OCI-LY1 (cell line): ENCODE results near the gene GDPD3.

Experiments used
- H2AFZ ChIP-seq: fragments of 200-600 bp; sonication (generic), shearing (Covaris generic); 2 replicates; pipeline ENCODE4 v1.6.0; 2014; ENCODE audit warnings: antibody characterized with exemption, mild to moderate bottlenecking, low read length
- H3F3A ChIP-seq: fragments of 200-600 bp; sonication (generic), shearing (Covaris generic); 2 replicates; pipeline ENCODE4 v1.6.0; 2014; ENCODE audit warnings: mild to moderate bottlenecking, antibody characterized with exemption, low read length, moderate library complexity; ENCODE audit not compliant: insufficient read depth
- H3K27ac ChIP-seq: fragments of 200-600 bp; sonication (generic); 2 replicates; pipeline ENCODE4 v1.5.1; 2014; ENCODE audit warnings: low read length, mixed run types, mild to moderate bottlenecking, low read depth; ENCODE audit not compliant: poor library complexity, severe bottlenecking
- H3K27me3 ChIP-seq: fragments of 200-600 bp; sonication (generic); 2 replicates; pipeline ENCODE4 v1.6.0; 2014; ENCODE audit warnings: antibody characterized with exemption, mild to moderate bottlenecking, low read length, moderate library complexity; ENCODE audit not compliant: insufficient read depth
- H3K36me3 ChIP-seq: fragments of 200-600 bp; sonication (generic); 2 replicates; pipeline ENCODE4 v1.6.1; 2014; ENCODE audit warnings: mild to moderate bottlenecking, antibody characterized with exemption, low read length, moderate library complexity, mixed read lengths; ENCODE audit not compliant: insufficient read depth
- H3K4me1 ChIP-seq: fragments of 200-600 bp; sonication (generic); 2 replicates; pipeline ENCODE4 v1.5.1; 2014; ENCODE audit warnings: mild to moderate bottlenecking, low read length, moderate library complexity; ENCODE audit not compliant: insufficient read depth, severe bottlenecking
- H3K4me2 ChIP-seq: fragments of 200-600 bp; sonication (generic), shearing (Covaris generic); 2 replicates; pipeline ENCODE4 v1.6.1; 2014; ENCODE audit warnings: low read length
- H3K4me3 ChIP-seq: fragments of 200-600 bp; sonication (generic); 2 replicates; pipeline ENCODE4 v1.5.1; 2014; ENCODE audit warnings: low read length, low read depth, mild to moderate bottlenecking, mixed read lengths; ENCODE audit not compliant: poor library complexity, severe bottlenecking
- H3K79me2 ChIP-seq: fragments of 200-600 bp; shearing (Covaris generic); 2 replicates; pipeline ENCODE4 v1.6.1; 2016; ENCODE audit warnings: mixed run types, low read length, mixed read lengths; ENCODE audit not compliant: insufficient read depth
- H3K9ac ChIP-seq: fragments of 200-600 bp; sonication (generic), shearing (Covaris generic); 2 replicates; pipeline ENCODE4 v1.6.1; 2014; ENCODE audit warnings: mild to moderate bottlenecking, low read length, mixed read lengths
- H3K9me2 ChIP-seq: fragments of 200-600 bp; sonication (generic), shearing (Covaris generic); 2 replicates; pipeline ENCODE4 v1.6.1; 2014; ENCODE audit warnings: low read depth, mild to moderate bottlenecking, low read length, mixed read lengths
- H3K9me3 ChIP-seq: fragments of 200-600 bp; shearing (Covaris generic); 2 replicates; pipeline ENCODE4 v1.6.1; 2014; ENCODE audit warnings: low read length, mixed read lengths
- H4K20me1 ChIP-seq: fragments of 200-600 bp; sonication (generic), shearing (Covaris generic); 2 replicates; pipeline ENCODE4 v1.6.0; 2016; ENCODE audit warnings: mild to moderate bottlenecking, low read length; ENCODE audit not compliant: insufficient read depth
- EZH2 ChIP-seq: fragments of 200-600 bp; sonication (generic), shearing (Covaris generic); IDR thresholded peaks from 2 replicates; pipeline ENCODE4 v1.8.0; 2017; ENCODE audit warnings: borderline replicate concordance, mixed run types, mild to moderate bottlenecking, antibody characterized with exemption, low read length, moderate library complexity, mixed read lengths
- TF ChIP-seq, protein P1 (sequence below): fragments of 200-600 bp; sonication (generic), shearing (Covaris generic); IDR thresholded peaks from 2 replicates; pipeline ENCODE4 v1.5.1; 2017; ENCODE audit warnings: mild to moderate bottlenecking, antibody characterized with exemption, low read length, moderate library complexity, mixed read lengths

GDPD3 gene

GRCh38 chr16:30152517-30152916 lies 39.2 kb upstream of the GDPD3 start:
- Histone ChIP-seq H3K27me3 (no peaks in the 10 kb centered on the region), H3K4me2 (no peak overlapping the region), H4K20me1 (no peaks in the 10 kb centered on the region), H3K9me3 (0 out of 2 replicates have a peak, but pooled peaks cover 6% of the 10 kb centered on the region), H3K36me3 (no peaks in the 10 kb centered on the region), H3K79me2 (no peaks in the 10 kb centered on the region), H3K4me1 (no peaks in the 10 kb centered on the region), H3K9ac (no peak overlapping the region), H2AFZ (no peak overlapping the region), H3K9me2 (no peaks in the 10 kb centered on the region), H3F3A (no peaks in the 10 kb centered on the region), H3K4me3 (no peak overlapping the region), H3K27ac (no peak overlapping the region)
- no peak for TF ChIP-seq EZH2
- TF ChIP-seq, protein P1, sequence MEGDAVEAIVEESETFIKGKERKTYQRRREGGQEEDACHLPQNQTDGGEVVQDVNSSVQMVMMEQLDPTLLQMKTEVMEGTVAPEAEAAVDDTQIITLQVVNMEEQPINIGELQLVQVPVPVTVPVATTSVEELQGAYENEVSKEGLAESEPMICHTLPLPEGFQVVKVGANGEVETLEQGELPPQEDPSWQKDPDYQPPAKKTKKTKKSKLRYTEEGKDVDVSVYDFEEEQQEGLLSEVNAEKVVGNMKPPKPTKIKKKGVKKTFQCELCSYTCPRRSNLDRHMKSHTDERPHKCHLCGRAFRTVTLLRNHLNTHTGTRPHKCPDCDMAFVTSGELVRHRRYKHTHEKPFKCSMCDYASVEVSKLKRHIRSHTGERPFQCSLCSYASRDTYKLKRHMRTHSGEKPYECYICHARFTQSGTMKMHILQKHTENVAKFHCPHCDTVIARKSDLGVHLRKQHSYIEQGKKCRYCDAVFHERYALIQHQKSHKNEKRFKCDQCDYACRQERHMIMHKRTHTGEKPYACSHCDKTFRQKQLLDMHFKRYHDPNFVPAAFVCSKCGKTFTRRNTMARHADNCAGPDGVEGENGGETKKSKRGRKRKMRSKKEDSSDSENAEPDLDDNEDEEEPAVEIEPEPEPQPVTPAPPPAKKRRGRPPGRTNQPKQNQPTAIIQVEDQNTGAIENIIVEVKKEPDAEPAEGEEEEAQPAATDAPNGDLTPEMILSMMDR: no peak

- H3K27ac ChIP-seq: no peak overlapping the region
- H3K27me3 ChIP-seq: no peaks in the 10 kb centered on the region
- H2AFZ ChIP-seq: no peak overlapping the region
- no peaks in the 10 kb centered on the region for H3K79me2 ChIP-seq
- no peaks in the 10 kb centered on the region for H3F3A ChIP-seq
- TF ChIP-seq, protein P1: no peak
- TF ChIP-seq EZH2: no peak
- no peak overlapping the region for H3K9ac ChIP-seq
- no peak overlapping the region for H3K4me3 ChIP-seq
- H3K36me3 ChIP-seq: no peaks in the 10 kb centered on the region
- no peak overlapping the region for H3K4me2 ChIP-seq
- H4K20me1 ChIP-seq: no peaks in the 10 kb centered on the region
- H3K9me3 ChIP-seq: 0 out of 2 replicates have a peak, but pooled peaks cover 6% of the 10 kb centered on the region
- no peaks in the 10 kb centered on the region for H3K9me2 ChIP-seq
- H3K4me1 ChIP-seq: no peaks in the 10 kb centered on the region
Measured at GRCh38 chr16:30151091-30151490, 37.8 kb upstream of the GDPD3 start.

GRCh38 chr16:30149250-30149930 lies 36.1 kb upstream of the GDPD3 start:
- Histone ChIP-seq H2AFZ (no peak overlapping the region), H3K9me2 (no peaks in the 10 kb centered on the region), H3K36me3 (no peaks in the 10 kb centered on the region), H3K79me2 (no peaks in the 10 kb centered on the region), H3K4me3 (no peak overlapping the region), H3K4me1 (no peaks in the 10 kb centered on the region), H3K9ac (no peak overlapping the region), H3K4me2 (no peak overlapping the region), H3K27me3 (no peaks in the 10 kb centered on the region), H3K9me3 (0 out of 2 replicates have a peak, but pooled peaks cover 6% of the 10 kb centered on the region), H3K27ac (no peak overlapping the region), H3F3A (no peaks in the 10 kb centered on the region), H4K20me1 (no peaks in the 10 kb centered on the region)
- TF ChIP-seq EZH2: no peak
- TF ChIP-seq, protein P1: no peak
